ENCODE results near the gene FGGY. TPM values are rescaled to one million over a fixed set of nuclear protein-coding genes. Genes with fewer than 3 reads are reported as not detected.

FGGY gene
- total RNA-seq, 1 experiment from 2014 or later: 14.6 TPM

DNA sequence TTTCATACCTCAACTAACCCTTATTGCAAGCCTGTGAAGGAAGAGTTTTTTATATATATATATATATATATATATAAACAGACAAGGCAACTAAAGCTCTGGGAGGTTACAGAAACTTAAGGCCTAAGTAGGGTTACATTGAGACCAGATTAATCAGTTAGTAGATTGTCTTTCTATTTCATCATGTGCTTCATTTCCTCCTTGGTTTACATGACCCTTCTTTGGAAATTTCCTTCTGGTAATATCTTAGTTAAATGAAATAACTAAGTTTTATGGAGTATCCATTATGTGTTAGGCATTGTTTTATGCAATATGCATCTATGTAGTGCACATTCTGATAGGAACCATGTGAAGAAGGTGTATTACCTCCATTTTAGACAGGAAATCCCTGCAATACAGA lies 112.7 kb downstream of the FGGY start:
- H2AK5ac ChIP-seq (ENCODE audit: insufficient read length, low read length): no peak overlapping the region
- no peak overlapping the region for H2BK5ac ChIP-seq (ENCODE audit: insufficient read length, low read length)
- Mint-ChIP-seq H3K36me3 (ENCODE audit: insufficient read depth in 1 of 3, low read depth in 3 of 3) (peaks cover 0 to 11% (median 0%) of the 10 kb centered on the region in 3 experiments; a peak in 1 of 7 replicates), H3K27ac (no peak overlapping the region), H3K9me3 (0 out of 5 replicates have a peak, but pooled peaks cover 0 to 1% of the 10 kb centered on the region in 2 experiments), H3K4me1 (peaks cover 16 to 19% of the 10 kb centered on the region in 2 experiments), H3K27me3 (ENCODE audit: low read depth) (no peaks in the 10 kb centered on the region), H3K4me3 (no peak overlapping the region)
- H2AFZ ChIP-seq (ENCODE audit: low read length): no peak overlapping the region
- no peak overlapping the region for H2BK20ac ChIP-seq (ENCODE audit: low read depth, low read length, poor library complexity, severe bottlenecking)
- no peaks in the 10 kb centered on the region for H3K9me3 ChIP-seq (ENCODE audit: control insufficient read depth, low read depth, low read length)
- no peak overlapping the region for H3K9ac ChIP-seq (ENCODE audit: extremely low read depth, insufficient read length, low read length)
- H3K27me3 ChIP-seq (ENCODE audit: insufficient read depth, low read length): no peaks in the 10 kb centered on the region
- H2BK12ac ChIP-seq (ENCODE audit: insufficient read length, low read depth, low read length): no peak overlapping the region
- peaks cover 2% of the 10 kb centered on the region; the same call in 1 of the 2 replicates for H3K4me1 ChIP-seq (ENCODE audit: insufficient read depth, low read length)
- H3K79me2 ChIP-seq (ENCODE audit: insufficient read depth, low read length): 0 out of 2 replicates have a peak, but pooled peaks cover 1% of the 10 kb centered on the region
- H4K91ac ChIP-seq (ENCODE audit: insufficient read length, low read depth, low read length): no peak overlapping the region
- no peak overlapping the region for H3K4ac ChIP-seq (ENCODE audit: low read depth, low read length)
- DNase-seq: no peak
- TF ChIP-seq CTCF (conservative IDR thresholded peaks at IDR 0.05): no peak
- H3T11ph ChIP-seq (ENCODE audit: low read length): no peak overlapping the region
- H4K20me1 ChIP-seq (ENCODE audit: control insufficient read depth, insufficient read depth, insufficient read length): no peaks in the 10 kb centered on the region
- no peaks in the 10 kb centered on the region for H3K79me1 ChIP-seq (ENCODE audit: insufficient read depth, low read depth, low read length, poor library complexity, severe bottlenecking)
- no peak overlapping the region for H3K4me2 ChIP-seq (ENCODE audit: insufficient read depth, insufficient read length, low read length)
- H3K56ac ChIP-seq (ENCODE audit: insufficient read length, low read depth, low read length): no peak overlapping the region
- H2BK120ac ChIP-seq (ENCODE audit: low read depth, low read length, poor library complexity, severe bottlenecking): no peak overlapping the region
- no peaks in the 10 kb centered on the region for H3K23me2 ChIP-seq (ENCODE audit: insufficient read length, low read depth, low read length, poor library complexity, severe bottlenecking)
- H4K5ac ChIP-seq (ENCODE audit: insufficient read length, low read depth, low read length): no peak overlapping the region
- H3K23ac ChIP-seq (ENCODE audit: insufficient read length, low read depth, low read length): no peak overlapping the region
- H2BK15ac ChIP-seq (ENCODE audit: low read depth, low read length): no peak overlapping the region
- no peak overlapping the region for H3K18ac ChIP-seq (ENCODE audit: insufficient read length, low read depth, low read length)
- H3K14ac ChIP-seq (ENCODE audit: insufficient read depth, low read length): no peak overlapping the region
- H3K27ac ChIP-seq (ENCODE audit: insufficient read length, low read depth, low read length): no peak overlapping the region
- no peak overlapping the region for H4K8ac ChIP-seq (replicated peaks; ENCODE audit: insufficient read length, low read depth, low read length)
